GM12874 (cell line): ENCODE results near the gene CADPS.

Source experiments
- TF ChIP-seq, protein P1 (sequence below): IDR thresholded peaks from 2 replicates; pipeline ENCODE4 v1.5.1; 2011; ENCODE audit warnings: low read depth, mild to moderate bottlenecking, control low read depth, low read length, moderate library complexity; ENCODE audit not compliant: insufficient read depth

The CADPS gene

GRCh38 chr3:62873451-62873760 is 1.8 kb downstream of the CADPS start:
- TF ChIP-seq, protein P1, sequence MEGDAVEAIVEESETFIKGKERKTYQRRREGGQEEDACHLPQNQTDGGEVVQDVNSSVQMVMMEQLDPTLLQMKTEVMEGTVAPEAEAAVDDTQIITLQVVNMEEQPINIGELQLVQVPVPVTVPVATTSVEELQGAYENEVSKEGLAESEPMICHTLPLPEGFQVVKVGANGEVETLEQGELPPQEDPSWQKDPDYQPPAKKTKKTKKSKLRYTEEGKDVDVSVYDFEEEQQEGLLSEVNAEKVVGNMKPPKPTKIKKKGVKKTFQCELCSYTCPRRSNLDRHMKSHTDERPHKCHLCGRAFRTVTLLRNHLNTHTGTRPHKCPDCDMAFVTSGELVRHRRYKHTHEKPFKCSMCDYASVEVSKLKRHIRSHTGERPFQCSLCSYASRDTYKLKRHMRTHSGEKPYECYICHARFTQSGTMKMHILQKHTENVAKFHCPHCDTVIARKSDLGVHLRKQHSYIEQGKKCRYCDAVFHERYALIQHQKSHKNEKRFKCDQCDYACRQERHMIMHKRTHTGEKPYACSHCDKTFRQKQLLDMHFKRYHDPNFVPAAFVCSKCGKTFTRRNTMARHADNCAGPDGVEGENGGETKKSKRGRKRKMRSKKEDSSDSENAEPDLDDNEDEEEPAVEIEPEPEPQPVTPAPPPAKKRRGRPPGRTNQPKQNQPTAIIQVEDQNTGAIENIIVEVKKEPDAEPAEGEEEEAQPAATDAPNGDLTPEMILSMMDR: no peak

- TF ChIP-seq, protein P1: no peak
Measured at GRCh38 chr3:62872318-62872717, 2.9 kb downstream of the CADPS start.

DNA sequence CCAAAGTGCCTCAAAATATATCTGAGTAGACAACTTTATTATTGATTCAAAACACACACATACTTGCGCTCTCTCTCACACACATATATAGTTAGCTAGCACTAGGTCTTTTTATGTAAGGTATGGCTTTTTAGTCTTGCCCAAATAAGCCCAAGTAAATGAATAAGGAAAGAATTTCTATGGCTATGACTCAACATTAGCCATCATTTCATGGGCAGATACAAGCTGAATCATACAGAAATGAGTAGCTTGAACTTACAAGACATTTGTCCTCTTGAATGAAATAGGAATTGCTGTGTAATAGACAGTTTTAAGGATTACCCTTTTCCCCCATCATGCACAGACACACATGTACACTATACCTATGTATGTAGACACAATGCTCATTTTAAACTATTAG is 4.9 kb downstream of the CADPS start:
- TF ChIP-seq, protein P1: no peak

GRCh38 chr3:62863648-62864047 is 11.6 kb downstream of the CADPS start:
- TF ChIP-seq, protein P1: no peak

DNA sequence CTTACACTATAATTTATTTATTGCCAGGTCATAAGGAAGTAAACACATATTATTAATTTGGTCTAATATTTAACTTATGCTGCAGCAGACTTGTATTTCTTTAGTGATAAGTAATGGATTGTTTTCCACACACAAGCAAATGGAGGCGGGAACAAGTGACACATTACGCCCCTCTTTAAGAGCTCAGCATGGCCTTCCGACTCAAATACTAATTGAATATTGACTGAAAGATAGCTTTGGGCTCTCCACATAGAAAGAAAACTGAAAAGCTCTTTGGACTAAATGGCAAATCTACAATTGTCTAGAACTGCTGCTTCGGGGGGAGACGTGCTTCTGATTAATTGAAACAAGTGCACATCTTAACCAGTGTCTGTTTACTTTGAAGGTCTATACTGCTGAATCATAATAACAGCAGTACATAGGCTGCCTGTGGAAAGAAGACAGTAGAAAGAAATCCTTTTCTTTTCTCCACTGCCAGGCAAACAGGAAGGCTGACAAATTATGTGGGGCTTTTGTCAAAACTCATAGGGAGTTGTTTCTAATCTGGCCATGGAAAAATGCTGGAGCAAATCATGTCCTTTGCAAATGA is 15.9 kb downstream of the CADPS start:
- TF ChIP-seq, protein P1: no peak

DNA sequence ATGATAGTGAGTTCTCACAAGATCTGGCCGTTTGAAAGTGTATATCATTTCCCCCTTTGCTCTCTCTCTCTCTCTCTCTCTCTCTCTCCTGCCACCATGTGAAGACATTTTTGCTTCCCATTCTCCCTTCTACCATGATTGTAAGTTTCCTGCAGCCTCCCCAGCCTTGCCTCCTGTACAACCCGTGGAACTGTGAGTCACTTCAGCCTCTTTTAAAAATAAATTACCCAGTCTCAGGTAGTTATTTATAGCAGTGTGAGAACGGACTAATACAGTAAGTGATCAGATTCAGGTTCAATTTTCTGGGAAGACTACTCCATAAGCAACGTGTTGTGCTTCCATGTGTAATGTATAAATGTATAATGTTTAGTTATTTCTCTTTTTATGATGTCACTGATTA is 29.2 kb downstream of the CADPS start:
- TF ChIP-seq, protein P1: no peak

DNA sequence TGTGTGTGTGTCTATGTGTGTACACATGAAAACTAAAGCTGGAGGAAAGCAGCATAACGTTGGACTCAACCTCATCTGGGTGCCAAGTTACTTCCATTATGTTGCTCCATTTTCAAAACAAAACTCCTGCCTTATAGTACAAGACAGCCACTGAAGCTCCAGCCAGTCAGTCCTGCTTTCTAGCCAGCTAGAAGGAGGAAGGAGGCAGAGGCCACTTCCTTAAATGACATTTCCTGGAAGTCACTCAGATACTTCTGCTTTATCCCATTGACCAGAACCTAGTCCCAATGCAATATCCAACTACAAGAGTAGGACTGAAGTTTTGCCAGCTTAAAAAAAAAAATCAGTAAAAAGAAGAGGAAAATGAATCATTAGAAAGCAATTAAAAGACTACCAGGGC is 31.7 kb downstream of the CADPS start:
- TF ChIP-seq, protein P1: no peak

- TF ChIP-seq, protein P1: no peak
Measured at GRCh38 chr3:62839748-62840147, 35.5 kb downstream of the CADPS start.
